Suprapubic skin (tissue), 4 donors: ENCODE results near the gene NR2E1. TPM values are rescaled to one million over a fixed set of nuclear protein-coding genes. Genes with fewer than 3 reads are reported as not detected.

Experiments used
- DNase-seq, 2 donors: peaks; one replicate each; pipeline ENCODE4 v3.0.0-alpha.2; 2019; ENCODE audit warnings: low spot score in 2 of 2
- H3K27ac ChIP-seq: fragments of 200-600 bp; sonication (generic); one replicate; pipeline ENCODE4 v1.5.1; 2019
- H3K27me3 ChIP-seq: fragments of 200-600 bp; sonication (generic); one replicate; pipeline ENCODE4 v1.5.1; 2019
- H3K36me3 ChIP-seq: fragments of 200-600 bp; sonication (generic); one replicate; pipeline ENCODE4 v1.5.1; 2019
- H3K4me1 ChIP-seq: fragments of 200-600 bp; sonication (generic); one replicate; pipeline ENCODE4 v1.5.1; 2019
- H3K4me3 ChIP-seq: fragments of 200-600 bp; sonication (generic); one replicate; pipeline ENCODE4 v1.5.1; 2019; ENCODE audit warnings: mild to moderate bottlenecking
- H3K9me3 ChIP-seq: fragments of 200-600 bp; sonication (generic); one replicate; pipeline ENCODE4 v1.5.1; 2019
- CTCF ChIP-seq, 2 donors: fragments of 200-600 bp in 1 of 2; fragments of 450-650 bp in 1 of 2; sonication (generic) in 1 of 2; IDR thresholded peaks; one replicate each; pipeline ENCODE4 v1.5.1; 2016 to 2019; ENCODE audit warnings: antibody characterized with exemption in 2 of 2, mild to moderate bottlenecking in 1 of 2, moderate library complexity in 1 of 2
- EP300 ChIP-seq: sonication (generic); formaldehyde crosslinking; IDR thresholded peaks from one replicate; pipeline ENCODE4 v1.6.1; 2017; ENCODE audit warnings: antibody characterized with exemption
- POLR2A ChIP-seq, 2 donors: fragments of 450-650 bp; IDR thresholded peaks; one replicate each; pipeline ENCODE4 v1.6.1; 2017; ENCODE audit warnings: antibody characterized with exemption in 2 of 2, mild to moderate bottlenecking in 2 of 2, moderate library complexity in 2 of 2
- POLR2AphosphoS5 ChIP-seq, 3 donors: sonication (generic); formaldehyde crosslinking; IDR thresholded peaks; one replicate each; pipeline ENCODE4 v1.6.1; 2017; ENCODE audit warnings: antibody characterized with exemption in 3 of 3
- WGBS: methylation state at CpG from one replicate; pipeline ENCODE4 v1.1.5; 2018; 5-methylcytosine and 5-hydroxymethylcytosine counted together
- total RNA-seq, 4 donors: library from RNA; depleted of rRNA; stranded (reverse); fragments of >200 nt; gene quantifications; one replicate each; pipeline ENCODE4 v1.1.0, GENCODE V29; 2016

The NR2E1 gene
- total RNA-seq, 4 donors from 2014 or later = 0.38 TPM; not detected in 3

DNA sequence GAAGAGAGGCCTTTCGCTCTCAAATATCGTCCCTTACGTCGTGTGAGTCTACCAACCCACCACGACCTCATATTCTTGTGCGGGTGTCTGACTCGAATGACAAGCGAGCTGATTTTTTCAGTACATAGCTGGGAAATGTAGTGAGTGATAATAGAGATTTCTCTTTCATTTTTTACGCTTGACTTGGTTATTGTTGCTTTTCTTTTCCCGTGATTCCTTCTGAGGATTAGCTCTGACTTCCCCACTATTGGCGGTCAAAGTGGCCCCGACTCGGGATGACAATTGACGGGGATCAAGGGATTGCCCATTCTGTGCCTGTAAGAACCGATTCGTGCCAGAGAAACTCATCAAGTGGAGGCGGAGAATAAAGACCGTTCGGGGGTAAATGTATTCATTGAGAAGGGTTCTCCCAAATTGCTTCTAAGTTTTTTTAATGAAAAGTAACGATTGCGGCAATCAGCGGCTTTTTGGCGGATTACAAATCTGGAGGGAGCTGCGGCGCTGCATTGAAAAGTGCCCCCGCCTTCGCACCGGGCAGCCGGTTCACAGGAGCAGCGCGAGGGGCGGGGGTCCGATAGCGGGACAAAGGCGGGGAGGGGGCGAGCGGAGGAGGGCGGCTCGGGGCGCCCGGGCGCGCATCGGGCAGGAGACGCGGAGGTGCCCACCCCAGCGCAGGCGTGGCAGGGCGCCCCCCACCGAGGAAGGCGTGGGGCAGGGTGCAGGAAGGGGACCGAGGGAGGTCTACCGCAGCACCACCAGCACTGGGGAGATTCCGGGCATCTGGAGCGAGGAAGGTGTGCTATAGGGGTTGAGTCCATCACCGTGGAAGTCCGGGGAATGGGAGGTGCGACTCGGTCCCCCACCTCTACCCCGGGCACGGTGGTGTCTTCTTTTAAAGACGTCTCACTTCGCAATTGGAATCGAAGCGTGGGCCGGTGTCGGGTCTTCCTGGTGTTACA is 46.7 kb upstream of the NR2E1 start:
- H3K36me3 ChIP-seq = no peaks in the 10 kb centered on the region
- WGBS = 5% methylated on average over 54 of the region's 67 CpGs
- no peak overlapping the region for H3K27ac ChIP-seq
- no peak for DNase-seq
- TF ChIP-seq CTCF (IDR thresholded peaks at IDR 0.05) = no peak
- TF ChIP-seq POLR2AphosphoS5 (IDR thresholded peaks at IDR 0.05) = no peak
- no peak for TF ChIP-seq POLR2A (IDR thresholded peaks at IDR 0.05)
- no peak for TF ChIP-seq EP300
- peaks cover 54% of the 10 kb centered on the region for H3K4me1 ChIP-seq
- H3K9me3 ChIP-seq = no peaks in the 10 kb centered on the region
- H3K4me3 ChIP-seq = peak overlapping the region; percentile 67
- H3K27me3 ChIP-seq = peaks cover 95% of the 10 kb centered on the region

DNA sequence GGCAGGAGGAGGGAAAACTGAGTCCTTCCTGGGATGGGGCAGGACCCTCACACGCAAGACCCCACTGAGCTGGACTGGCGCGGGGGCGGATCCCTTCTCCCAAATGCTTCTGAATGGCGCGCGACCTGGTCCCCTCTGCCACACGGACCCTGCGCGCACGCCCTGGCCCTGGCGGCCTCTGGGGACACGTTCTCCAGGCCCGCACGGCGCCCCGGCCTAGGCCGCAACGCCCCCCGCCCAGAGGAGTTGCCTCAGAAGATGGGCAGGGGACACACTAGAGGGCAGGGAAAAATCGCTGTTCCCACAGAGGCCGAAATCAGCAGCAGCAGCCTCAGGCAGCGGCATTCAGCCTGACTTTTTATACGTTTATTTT is 46.1 kb upstream of the NR2E1 start:
- Histone ChIP-seq H3K27ac (no peak overlapping the region), H3K4me1 (peaks cover 47% of the 10 kb centered on the region), H3K9me3 (no peaks in the 10 kb centered on the region), H3K27me3 (peaks cover 96% of the 10 kb centered on the region), H3K4me3 (peak overlapping the region; percentile 67), H3K36me3 (no peaks in the 10 kb centered on the region)
- DNase-seq = no peak
- 58% methylated on average over 11 of the region's 24 CpGs for WGBS
- TF ChIP-seq POLR2AphosphoS5 (IDR thresholded peaks at IDR 0.05) (no peak), CTCF (IDR thresholded peaks at IDR 0.05) (no peak), POLR2A (IDR thresholded peaks at IDR 0.05) (no peak), EP300 (no peak)

DNA sequence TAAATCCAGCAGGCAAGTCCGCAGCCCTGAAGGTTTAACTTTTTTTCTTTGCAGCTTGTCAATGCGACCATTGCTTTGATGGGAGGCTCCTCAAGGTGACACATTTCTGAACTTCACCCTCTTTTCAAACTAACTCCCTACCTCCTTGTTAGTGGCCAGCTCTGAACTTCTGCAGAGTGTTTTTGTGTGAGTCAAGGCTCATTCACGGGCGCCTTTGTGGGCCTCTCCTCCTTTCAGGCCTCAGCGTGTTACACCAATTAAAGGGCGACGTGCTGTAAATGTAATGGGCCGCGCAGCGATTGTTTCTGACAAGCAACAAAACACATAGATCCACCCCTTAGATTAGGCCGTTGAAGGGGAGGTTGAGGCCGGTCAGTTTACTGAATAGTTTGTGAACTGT is 45.5 kb upstream of the NR2E1 start:
- no peak overlapping the region for H3K4me3 ChIP-seq
- H3K27ac ChIP-seq = no peak overlapping the region
- H3K9me3 ChIP-seq = no peaks in the 10 kb centered on the region
- 91% methylated on average over 12 of the region's 12 CpGs for WGBS
- no peaks in the 10 kb centered on the region for H3K36me3 ChIP-seq
- peaks cover 96% of the 10 kb centered on the region for H3K27me3 ChIP-seq
- H3K4me1 ChIP-seq = peaks cover 42% of the 10 kb centered on the region
- DNase-seq = no peak
- TF ChIP-seq POLR2AphosphoS5 (IDR thresholded peaks at IDR 0.05) (no peak), CTCF (IDR thresholded peaks at IDR 0.05) (no peak), POLR2A (IDR thresholded peaks at IDR 0.05) (no peak), EP300 (no peak)

- peaks cover 91% of the 10 kb centered on the region for H3K27me3 ChIP-seq
- no peak for TF ChIP-seq EP300
- no peak for TF ChIP-seq POLR2A (IDR thresholded peaks at IDR 0.05)
- no peak for TF ChIP-seq POLR2AphosphoS5 (IDR thresholded peaks at IDR 0.05)
- TF ChIP-seq CTCF (IDR thresholded peaks at IDR 0.05) = no peak
Observed at GRCh38 chr6:108121612-108122011, 44.2 kb upstream of the NR2E1 start.

DNA sequence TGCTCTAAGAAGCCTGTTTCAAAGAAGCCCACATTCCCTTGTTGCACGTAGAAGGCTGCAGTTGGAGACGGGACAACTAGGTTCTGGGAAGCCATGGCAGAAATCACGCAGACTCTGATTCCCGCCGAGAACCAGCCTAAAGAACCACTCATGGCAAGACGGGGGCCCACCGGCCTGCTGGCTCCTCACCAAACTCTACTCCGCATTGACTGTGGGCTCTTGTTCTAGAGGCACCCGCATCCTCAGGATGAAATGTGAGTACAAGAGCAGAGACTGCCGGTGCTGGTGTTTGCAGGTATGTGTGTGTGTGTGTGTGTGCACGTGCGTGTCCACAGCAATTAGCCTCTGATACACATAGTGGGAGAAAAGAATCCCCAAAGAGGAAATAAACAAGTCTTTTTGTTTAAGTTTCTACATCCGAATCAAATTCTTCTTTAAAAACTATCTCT is 42.3 kb upstream of the NR2E1 start:
- Histone ChIP-seq H3K36me3 (no peaks in the 10 kb centered on the region), H3K27ac (no peak overlapping the region), H3K9me3 (no peaks in the 10 kb centered on the region), H3K4me1 (peaks cover 17% of the 10 kb centered on the region), H3K4me3 (no peak overlapping the region), H3K27me3 (peaks cover 83% of the 10 kb centered on the region)
- WGBS = 47% methylated on average over 13 of the region's 13 CpGs
- no peak for TF ChIP-seq EP300
- no peak for TF ChIP-seq POLR2A (IDR thresholded peaks at IDR 0.05)
- no peak for TF ChIP-seq CTCF (IDR thresholded peaks at IDR 0.05)
- no peak for TF ChIP-seq POLR2AphosphoS5 (IDR thresholded peaks at IDR 0.05)
- DNase-seq = no peak

More at GRCh38 chr6:108121612-108122011, 44.2 kb upstream of the NR2E1 start:
- H3K9me3 ChIP-seq = no peaks in the 10 kb centered on the region
- H3K4me3 ChIP-seq = no peak overlapping the region
- no peak for DNase-seq
- no peak overlapping the region for H3K27ac ChIP-seq
- no peaks in the 10 kb centered on the region for H3K36me3 ChIP-seq
- H3K4me1 ChIP-seq = peaks cover 32% of the 10 kb centered on the region
- 76% methylated on average over 10 of the region's 10 CpGs for WGBS
